Measurements from ENCODE around the gene ZC3H13. TPM values are rescaled to one million over a fixed set of nuclear protein-coding genes. Genes with fewer than 3 reads are reported as not detected.

Gene ZC3H13
- total and polyA plus RNA-seq, 10 of the 15 experiments (the other 5 are each of a cell fraction or from before 2014, with no cell fraction given): 10.0 to 55.9 (median 25.4) TPM

- RAD21 ChIA-PET (ENCODE audit: unreplicated experiment): no interaction called here
These were observed 119.9 kb downstream of the ZC3H13 start for GRCh38 chr13:45932676-45933075.

GRCh38 chr13:45932172-45932571, 120.4 kb downstream of the ZC3H13 start:
- ATAC-seq (no peak), FAIRE-seq (no peak), DNase-seq (ENCODE audit: low read depth, low spot score) (no peak)
- Histone ChIP-seq H3K36me3 (ENCODE audit: control insufficient read depth in 2 of 2, insufficient read depth in 2 of 2, low read length in 1 of 2) (no peaks in the 10 kb centered on the region), H4K20me1 (ENCODE audit: control insufficient read depth, insufficient read depth) (no peaks in the 10 kb centered on the region), H3K9ac (ENCODE audit: control insufficient read depth, insufficient read depth, low read length) (no peak overlapping the region), H3K9me3 (replicated peaks; ENCODE audit: control insufficient read depth, insufficient read depth, low read length) (no peaks in the 10 kb centered on the region), H3K27ac (ENCODE audit: control insufficient read depth, insufficient read depth) (no peak overlapping the region), H3K4me3 (no peak overlapping the region), H3K79me2 (ENCODE audit: control insufficient read depth, insufficient read depth, low read length) (no peaks in the 10 kb centered on the region), H3K4me2 (ENCODE audit: control insufficient read depth, insufficient read depth) (no peak overlapping the region), H3K27me3 (replicated peaks in 1 of 2; ENCODE audit: control insufficient read depth in 2 of 2, insufficient read depth in 2 of 2, low read length in 1 of 2) (peaks cover 0 to 3% of the 10 kb centered on the region in 2 experiments; a peak in 2 of 4 replicates), H2AFZ (ENCODE audit: control insufficient read depth, low read depth, low read length) (no peak overlapping the region), H3K4me1 (ENCODE audit: control insufficient read depth, insufficient read depth, low read length) (no peaks in the 10 kb centered on the region)
- in situ Hi-C loops (cut with MboI) (no loop called here), intact Hi-C loops (cut with micrococcal nuclease; ENCODE audit: unreplicated experiment) (no loop called here)
- ChIA-PET POLR2A (interaction anchor here (0.5 kb wide), 1 partner anchor 259 kb away, joined by 4 read pairs; no protein-coding TSS in a partner anchor), SMC1A (ENCODE audit: uncharacterized antibody, unreplicated experiment) (no interaction called here), RAD21 (ENCODE audit: unreplicated experiment) (no interaction called here), CTCF (no interaction called here)
- 20% methylated on average over 5 of the region's 5 CpGs for WGBS (ENCODE audit: insufficient coverage, insufficient replicate concordance, low lambda C conversion rate, missing lambda C conversion rate)
- BruUV-seq (replicated peaks): no TSS peak
- TF ChIP-seq CEBPZ (IDR thresholded peaks at IDR 0.05; ENCODE audit: low read depth, low read length) (no peak), SKIL (IDR thresholded peaks at IDR 0.05; ENCODE audit: low read depth, poor library complexity, severe bottlenecking) (no peak), ZNF622 (IDR thresholded peaks at IDR 0.05) (no peak), PML (IDR thresholded peaks at IDR 0.05; ENCODE audit: low read length) (no peak), EP300 (IDR thresholded peaks at IDR 0.05; ENCODE audit: borderline replicate concordance in 1 of 2, control insufficient read depth in 1 of 2, low read depth in 2 of 2, low read length in 2 of 2) (no peak)

More at GRCh38 chr13:45932676-45933075, 119.9 kb downstream of the ZC3H13 start:
- Histone ChIP-seq H3K9me3 (replicated peaks; ENCODE audit: control insufficient read depth, insufficient read depth, low read length) (no peaks in the 10 kb centered on the region), H3K4me2 (ENCODE audit: control insufficient read depth, insufficient read depth) (no peak overlapping the region), H3K79me2 (ENCODE audit: control insufficient read depth, insufficient read depth, low read length) (no peaks in the 10 kb centered on the region), H2AFZ (ENCODE audit: control insufficient read depth, low read depth, low read length) (no peak overlapping the region), H3K4me1 (ENCODE audit: control insufficient read depth, insufficient read depth, low read length) (no peaks in the 10 kb centered on the region), H4K20me1 (ENCODE audit: control insufficient read depth, insufficient read depth) (no peaks in the 10 kb centered on the region), H3K9ac (ENCODE audit: control insufficient read depth, insufficient read depth, low read length) (no peak overlapping the region), H3K27ac (ENCODE audit: control insufficient read depth, insufficient read depth) (no peak overlapping the region), H3K36me3 (ENCODE audit: control insufficient read depth in 2 of 2, insufficient read depth in 2 of 2, low read length in 1 of 2) (no peaks in the 10 kb centered on the region), H3K27me3 (replicated peaks in 1 of 2; ENCODE audit: control insufficient read depth in 2 of 2, insufficient read depth in 2 of 2, low read length in 1 of 2) (peaks cover 0 to 3% of the 10 kb centered on the region in 2 experiments; a peak in 2 of 4 replicates), H3K4me3 (no peak overlapping the region)
- ChIA-PET POLR2A (interaction anchor here (0.5 kb wide), 1 partner anchor 258 kb away, joined by 4 read pairs; no protein-coding TSS in a partner anchor), CTCF (no interaction called here), SMC1A (ENCODE audit: uncharacterized antibody, unreplicated experiment) (interaction anchor here (0.7 kb wide), 1 partner anchor 471 kb away, joined by 3 read pairs; no protein-coding TSS in a partner anchor)
- WGBS (ENCODE audit: insufficient coverage, insufficient replicate concordance, low lambda C conversion rate, missing lambda C conversion rate): 6% methylated on average over 3 of the region's 3 CpGs
- FAIRE-seq (no peak), ATAC-seq (no peak), DNase-seq (ENCODE audit: low read depth, low spot score) (no peak)
- no peak for TF ChIP-seq MLLT1 (IDR thresholded peaks at IDR 0.05)
- TF ChIP-seq SRF (IDR thresholded peaks at IDR 0.05; ENCODE audit: low read depth in 2 of 2, low read length in 2 of 2): no peak
- TF ChIP-seq BHLHE40 (IDR thresholded peaks at IDR 0.05; ENCODE audit: borderline replicate concordance in 1 of 2, low read depth in 2 of 2, low read length in 1 of 2): no peak
- TF ChIP-seq IRF4 (IDR thresholded peaks at IDR 0.05; ENCODE audit: low read depth, low read length): no peak
- TF ChIP-seq RAD21 (IDR thresholded peaks at IDR 0.05; ENCODE audit: insufficient read depth, low read depth, low read length): no peak
- no TSS peak for BruUV-seq (replicated peaks)
- intact Hi-C loops (cut with micrococcal nuclease; ENCODE audit: unreplicated experiment) (no loop called here), in situ Hi-C loops (cut with MboI) (no loop called here)
